IPS DF 6.9 (cell line): ENCODE data around the gene SKIL.

Source experiments
- DNase-seq: peaks from one replicate; pipeline ENCODE4 v3.0.0-alpha.2; 2013; ENCODE audit warnings: low read depth, low spot score
- H3K27ac ChIP-seq: one replicate; pipeline ENCODE4 v1.5.1; 2013; ENCODE audit warnings: low read length, control low read depth
- H3K27me3 ChIP-seq: 2 replicates; pipeline ENCODE4 v1.6.1; 2013; ENCODE audit warnings: mild to moderate bottlenecking, low read length; ENCODE audit not compliant: control insufficient read depth, insufficient read depth
- H3K36me3 ChIP-seq: 2 replicates; pipeline ENCODE4 v1.6.1; 2013; ENCODE audit warnings: low read length; ENCODE audit not compliant: control insufficient read depth, insufficient read depth
- H3K4me1 ChIP-seq: 2 replicates; pipeline ENCODE4 v1.6.1; 2013; ENCODE audit warnings: low read length; ENCODE audit not compliant: control insufficient read depth, insufficient read depth
- H3K4me3 ChIP-seq: 2 replicates; pipeline ENCODE4 v1.5.1; 2013; ENCODE audit warnings: mild to moderate bottlenecking, low read length
- H3K9me3 ChIP-seq: 2 replicates; pipeline ENCODE4 v1.6.1; 2013; ENCODE audit warnings: low read length, inconsistent platforms; ENCODE audit not compliant: control insufficient read depth, insufficient read depth
- WGBS: extraction: QIAGEN DNeasy Blood & Tissue Kit; methylation state at CpG from one replicate; pipeline ENCODE4 v1.1.7; 2013; ENCODE audit warnings: mixed read lengths, missing lambda C conversion rate; ENCODE audit not compliant: insufficient read length, insufficient coverage; 5-methylcytosine and 5-hydroxymethylcytosine counted together

The SKIL gene

DNA sequence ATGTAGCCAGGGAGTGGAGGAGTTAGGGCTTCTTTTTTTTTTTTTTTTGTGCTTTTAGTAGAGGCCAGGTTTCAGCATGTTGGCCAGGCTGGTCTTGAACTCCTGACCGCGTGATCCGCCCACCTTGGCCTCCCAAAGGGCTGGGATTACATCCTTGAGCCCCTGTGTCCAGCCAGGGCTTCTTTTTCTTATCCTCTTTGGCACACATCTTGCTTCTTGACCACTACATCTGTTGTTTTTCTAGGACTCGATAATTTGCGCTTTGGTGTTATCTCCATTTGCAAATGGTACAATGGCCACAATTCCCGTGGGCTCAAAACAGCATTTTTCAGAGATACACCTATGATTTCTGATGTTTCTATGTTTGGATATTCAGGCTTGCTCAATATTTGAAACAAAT lies 4.2 kb downstream of the SKIL start:
- no peaks in the 10 kb centered on the region; the same call in 1 of the 2 replicates for H3K4me1 ChIP-seq
- H3K9me3 ChIP-seq = no peaks in the 10 kb centered on the region
- no peaks in the 10 kb centered on the region for H3K27me3 ChIP-seq
- WGBS = no CpG with 5 or more reads among the region's 6 CpGs
- DNase-seq = no peak
- H3K36me3 ChIP-seq = peaks cover 8% of the 10 kb centered on the region
- H3K4me3 ChIP-seq = peak overlapping the region; percentile 6; the same call in 1 of the 2 replicates
- H3K27ac ChIP-seq = no peak overlapping the region

GRCh38 chr3:170363471-170363994 lies 6.0 kb downstream of the SKIL start:
- no CpG with 5 or more reads among the region's 11 CpGs for WGBS
- Histone ChIP-seq H3K36me3 (peaks cover 8% of the 10 kb centered on the region), H3K27ac (no peak overlapping the region), H3K9me3 (no peaks in the 10 kb centered on the region), H3K4me1 (no peaks in the 10 kb centered on the region; the same call in 1 of the 2 replicates), H3K27me3 (no peaks in the 10 kb centered on the region), H3K4me3 (no peak overlapping the region)
- DNase-seq = no peak

DNA sequence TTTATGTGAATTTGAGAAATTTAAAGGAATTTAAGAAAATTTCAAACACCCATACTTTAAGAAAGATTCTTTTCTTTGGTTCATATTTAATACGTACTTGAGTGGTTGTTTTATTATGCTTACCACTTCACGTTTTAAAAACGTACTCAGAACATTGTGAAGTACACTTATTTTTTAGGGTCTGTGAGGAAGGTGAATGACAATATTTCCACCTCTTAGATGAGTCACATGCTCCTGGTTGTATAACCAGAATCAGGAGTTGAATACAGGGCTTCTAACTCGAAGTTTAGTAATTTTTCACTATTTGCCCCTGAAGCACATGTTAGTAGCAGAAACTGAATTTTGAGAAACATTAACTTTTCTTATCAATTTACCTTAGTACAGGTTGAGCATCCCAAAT lies 7.5 kb downstream of the SKIL start:
- no peaks in the 10 kb centered on the region for H3K9me3 ChIP-seq
- H3K4me3 ChIP-seq = no peak overlapping the region
- H3K36me3 ChIP-seq = peaks cover 8% of the 10 kb centered on the region
- no CpG with 5 or more reads among the region's 4 CpGs for WGBS
- no peak for DNase-seq
- H3K27me3 ChIP-seq = no peaks in the 10 kb centered on the region
- no peak overlapping the region for H3K27ac ChIP-seq
- no peaks in the 10 kb centered on the region; the same call in 1 of the 2 replicates for H3K4me1 ChIP-seq

DNA sequence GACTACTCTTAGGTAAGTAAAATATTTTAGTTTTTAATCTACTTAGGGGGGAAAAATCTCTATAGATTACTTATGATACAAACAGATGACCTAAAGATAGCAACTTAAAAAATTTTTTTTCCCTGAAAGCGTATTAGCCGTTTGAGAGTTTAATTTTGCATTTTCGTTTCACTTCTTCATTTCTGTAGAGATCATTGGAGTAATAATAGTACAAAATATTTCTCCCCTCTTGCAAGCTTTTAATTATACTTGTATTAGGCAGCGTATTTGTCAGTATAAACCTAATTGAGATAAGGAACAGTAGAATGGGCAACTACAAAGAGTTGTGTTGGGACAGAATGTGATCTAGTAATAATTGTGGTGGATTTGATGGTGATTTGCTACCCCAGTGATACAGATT lies 10.3 kb downstream of the SKIL start:
- H3K27ac ChIP-seq = no peak overlapping the region
- H3K27me3 ChIP-seq = no peaks in the 10 kb centered on the region
- H3K4me1 ChIP-seq = no peaks in the 10 kb centered on the region
- DNase-seq = no peak
- no peak overlapping the region for H3K4me3 ChIP-seq
- WGBS = no CpG with 5 or more reads among the region's 4 CpGs
- no peaks in the 10 kb centered on the region for H3K9me3 ChIP-seq
- no peaks in the 10 kb centered on the region; the same call in 1 of the 2 replicates for H3K36me3 ChIP-seq

DNA sequence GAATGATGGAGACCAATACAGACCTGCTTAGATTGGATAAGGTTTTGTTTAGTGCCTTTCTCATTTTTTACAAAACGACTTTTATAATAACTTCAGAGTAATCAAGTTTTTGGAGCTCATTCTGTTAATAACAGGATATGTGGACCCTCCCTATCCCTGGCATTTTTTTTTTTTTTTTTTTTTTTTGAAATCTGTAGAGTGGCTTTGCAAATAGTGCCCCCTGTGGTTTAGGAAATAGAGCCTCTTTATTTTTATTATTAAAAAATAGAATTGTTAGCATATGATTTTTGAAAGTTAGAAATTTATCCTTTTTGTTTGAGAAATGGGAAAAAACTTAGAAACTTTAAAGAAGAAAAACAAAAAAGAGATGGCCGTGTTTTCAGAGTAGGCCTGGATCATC lies 11.4 kb downstream of the SKIL start:
- H3K36me3 ChIP-seq = no peaks in the 10 kb centered on the region; the same call in 1 of the 2 replicates
- no CpG with 5 or more reads among the region's 2 CpGs for WGBS

GRCh38 chr3:170372190-170372879 lies 14.8 kb downstream of the SKIL start:
- no peaks in the 10 kb centered on the region for H3K4me1 ChIP-seq
- H3K27me3 ChIP-seq = no peaks in the 10 kb centered on the region
- no peaks in the 10 kb centered on the region for H3K9me3 ChIP-seq
- no CpG with 5 or more reads among the region's 2 CpGs for WGBS
- H3K27ac ChIP-seq = no peak overlapping the region
- no peaks in the 10 kb centered on the region for H3K36me3 ChIP-seq
- DNase-seq = no peak
- H3K4me3 ChIP-seq = no peak overlapping the region

More for the DNA sequence above, 11.4 kb downstream of the SKIL start:
- Histone ChIP-seq H3K4me1 (no peaks in the 10 kb centered on the region), H3K27ac (no peak overlapping the region), H3K9me3 (no peaks in the 10 kb centered on the region), H3K4me3 (no peak overlapping the region), H3K27me3 (no peaks in the 10 kb centered on the region)
- DNase-seq = no peak

GRCh38 chr3:170383567-170383966 lies 26.1 kb downstream of the SKIL start:
- DNase-seq = no peak
- H3K27me3 ChIP-seq = no peaks in the 10 kb centered on the region
- H3K4me1 ChIP-seq = no peaks in the 10 kb centered on the region
- no peak overlapping the region for H3K4me3 ChIP-seq
- H3K36me3 ChIP-seq = peaks cover 15% of the 10 kb centered on the region; the same call in 1 of the 2 replicates
- no peaks in the 10 kb centered on the region for H3K9me3 ChIP-seq
- no CpG with 5 or more reads among the region's 1 CpG for WGBS
- H3K27ac ChIP-seq = no peak overlapping the region

- no peak overlapping the region for H3K27ac ChIP-seq
- no peaks in the 10 kb centered on the region for H3K27me3 ChIP-seq
- peaks cover 17% of the 10 kb centered on the region; the same call in 1 of the 2 replicates for H3K36me3 ChIP-seq
- H3K4me1 ChIP-seq = no peaks in the 10 kb centered on the region
- H3K9me3 ChIP-seq = no peaks in the 10 kb centered on the region
- no peak overlapping the region for H3K4me3 ChIP-seq
- DNase-seq = no peak
- no CpG with 5 or more reads among the region's 3 CpGs for WGBS
Observed at GRCh38 chr3:170386468-170386867, 29.0 kb downstream of the SKIL start.

GRCh38 chr3:170387950-170388349 lies 30.4 kb downstream of the SKIL start:
- peaks cover 16% of the 10 kb centered on the region; the same call in 1 of the 2 replicates for H3K36me3 ChIP-seq
- no peaks in the 10 kb centered on the region for H3K9me3 ChIP-seq
- H3K4me1 ChIP-seq = no peaks in the 10 kb centered on the region
- no peak for DNase-seq
- no peaks in the 10 kb centered on the region for H3K27me3 ChIP-seq
- H3K27ac ChIP-seq = no peak overlapping the region
- no peak overlapping the region for H3K4me3 ChIP-seq

- DNase-seq = no peak
- H3K4me1 ChIP-seq = no peaks in the 10 kb centered on the region
- no peak overlapping the region for H3K4me3 ChIP-seq
- peaks cover 12% of the 10 kb centered on the region; the same call in 1 of the 2 replicates for H3K36me3 ChIP-seq
- H3K27me3 ChIP-seq = no peaks in the 10 kb centered on the region
- no CpG with 5 or more reads among the region's 4 CpGs for WGBS
- H3K27ac ChIP-seq = no peak overlapping the region
- no peaks in the 10 kb centered on the region for H3K9me3 ChIP-seq
Observed at GRCh38 chr3:170391108-170391507, 33.6 kb downstream of the SKIL start.

- Histone ChIP-seq H3K36me3 (no peaks in the 10 kb centered on the region), H3K27ac (no peak overlapping the region), H3K9me3 (no peaks in the 10 kb centered on the region), H3K4me3 (no peak overlapping the region), H3K4me1 (no peaks in the 10 kb centered on the region), H3K27me3 (no peaks in the 10 kb centered on the region)
- WGBS = no CpG with 5 or more reads among the region's 6 CpGs
- DNase-seq = no peak
Observed at GRCh38 chr3:170397685-170398084, 40.2 kb downstream of the SKIL start.
